ENCODE data around the gene TBL1XR1.
"Not testable (repeated sequence)": the region's sequence is repeated elsewhere in the genome, so short reads cannot be mapped to it uniquely, and the experiment has no call there.

Gene TBL1XR1

DNA sequence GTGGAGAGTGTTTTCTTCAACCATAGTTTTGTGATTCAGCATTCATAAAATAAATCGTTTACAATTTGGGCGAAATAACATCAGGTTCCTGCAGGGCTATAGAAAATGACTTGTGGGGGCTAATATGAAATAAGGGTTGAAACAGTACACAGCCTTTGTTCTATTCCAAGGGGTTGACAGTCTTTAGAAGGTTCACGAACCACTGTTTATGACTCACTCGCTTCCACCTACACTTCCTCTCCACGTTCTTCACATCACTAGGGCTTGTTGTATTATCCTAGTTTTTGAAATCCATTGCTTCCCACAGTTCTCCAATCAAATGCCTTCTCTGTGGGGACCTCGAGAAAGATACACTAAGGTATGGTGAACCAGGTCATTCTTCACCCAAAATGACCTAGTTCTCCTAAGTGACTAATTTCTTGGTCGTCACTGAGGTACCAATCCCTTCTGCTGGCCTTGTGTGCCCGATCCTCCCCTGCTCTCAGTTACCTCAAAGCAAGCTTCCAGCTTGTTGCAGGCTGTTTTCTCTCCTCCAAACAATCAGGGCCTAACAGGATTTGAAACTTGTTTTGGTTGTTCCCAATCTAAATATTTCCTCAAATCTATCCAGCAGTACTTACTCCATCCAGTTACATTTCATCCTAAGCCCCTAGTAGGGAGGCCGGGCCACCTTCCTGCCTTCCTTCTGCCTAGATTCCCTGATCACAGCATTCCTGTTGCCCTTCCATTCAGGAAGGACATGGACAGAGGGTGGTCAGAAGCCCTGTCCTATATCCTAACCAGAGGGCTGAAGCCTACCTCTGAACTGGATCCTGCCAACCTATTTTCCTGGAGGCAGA, 23.1 kb upstream of the TBL1XR1 start:
- Histone ChIP-seq H3K36me3 (ENCODE audit: insufficient read depth, low read length) (no peaks in the 10 kb centered on the region), H3K27me3 (ENCODE audit: insufficient read depth, low read length) (no peaks in the 10 kb centered on the region), H3K4me3 (ENCODE audit: low read length) (no peak overlapping the region), H3K9me3 (ENCODE audit: low read length) (no peaks in the 10 kb centered on the region), H3K4me1 (ENCODE audit: insufficient read depth, low read length) (no peaks in the 10 kb centered on the region), H2AFZ (ENCODE audit: low read depth, low read length) (no peak overlapping the region)

DNA sequence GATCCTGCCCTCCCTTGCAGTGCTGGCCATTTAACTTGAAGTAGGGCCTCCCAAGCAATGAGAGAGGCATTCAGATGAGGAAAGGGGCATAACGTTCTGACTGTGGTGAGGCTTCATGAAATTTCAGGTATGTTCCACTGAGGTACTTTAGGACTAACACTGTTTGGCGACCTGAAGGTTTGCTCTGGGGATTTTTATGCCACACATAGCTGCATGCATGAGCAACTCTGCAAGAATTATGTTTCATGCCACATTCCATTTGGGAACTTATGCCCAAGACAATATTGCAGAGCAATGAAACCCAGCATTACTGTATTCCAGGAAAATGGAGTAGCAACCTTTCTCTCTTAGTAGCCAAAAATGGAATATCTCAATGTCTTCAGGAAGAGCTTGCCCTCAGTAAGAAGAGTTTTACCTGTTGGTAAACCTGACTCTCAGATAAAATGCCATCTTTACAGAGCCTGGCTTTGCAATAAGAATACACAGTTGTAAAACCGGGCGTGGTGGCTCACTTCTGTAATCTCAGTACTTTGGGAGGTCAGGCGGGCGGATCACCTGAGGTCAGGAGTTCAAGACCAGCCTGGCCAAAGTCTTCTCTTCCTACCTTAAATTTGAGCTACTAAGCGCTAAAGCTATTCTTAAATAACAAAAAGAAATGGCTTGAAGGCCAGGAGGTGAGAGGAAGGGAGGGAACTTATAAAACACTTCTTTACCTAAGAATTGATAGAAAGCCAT, 16.7 kb upstream of the TBL1XR1 start:
- no peak overlapping the region for H2AFZ ChIP-seq (ENCODE audit: low read depth, low read length)
- H3K27me3 ChIP-seq (ENCODE audit: insufficient read depth, low read length) = no peaks in the 10 kb centered on the region

DNA sequence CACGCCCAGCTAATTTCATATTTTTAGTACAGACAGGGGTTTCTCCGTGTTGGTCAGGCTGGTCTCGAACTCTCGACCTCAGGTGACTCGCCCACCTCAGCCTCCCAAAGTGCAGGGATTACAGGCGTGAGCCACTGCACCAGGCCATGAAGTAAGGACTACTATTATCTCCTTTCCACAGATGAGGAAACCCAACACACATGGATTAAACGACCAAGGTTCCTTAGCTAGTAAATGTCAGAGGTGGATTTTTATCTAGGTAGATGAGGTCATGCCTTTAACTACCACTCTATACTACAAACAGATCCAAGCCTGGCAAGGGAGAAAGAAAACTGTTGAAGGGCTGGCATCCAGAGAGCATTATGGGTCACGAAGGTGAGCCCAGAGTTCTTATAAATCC, 15.5 kb upstream of the TBL1XR1 start:
- no peaks in the 10 kb centered on the region for H3K27me3 ChIP-seq (ENCODE audit: insufficient read depth, low read length)
- H2AFZ ChIP-seq (ENCODE audit: low read depth, low read length) = no peak overlapping the region
- H3K4me3 ChIP-seq (ENCODE audit: low read length) = no peak overlapping the region
- H3K4me1 ChIP-seq (ENCODE audit: insufficient read depth, low read length) = no peaks in the 10 kb centered on the region
- no peaks in the 10 kb centered on the region for H3K36me3 ChIP-seq (ENCODE audit: insufficient read depth, low read length)
- H3K9me3 ChIP-seq (ENCODE audit: low read length) = no peaks in the 10 kb centered on the region

More for the DNA sequence above, 16.7 kb upstream of the TBL1XR1 start:
- Histone ChIP-seq H3K4me3 (ENCODE audit: low read length) (no peak overlapping the region), H3K36me3 (ENCODE audit: insufficient read depth, low read length) (no peaks in the 10 kb centered on the region), H3K4me1 (ENCODE audit: insufficient read depth, low read length) (no peaks in the 10 kb centered on the region), H3K9me3 (ENCODE audit: low read length) (no peaks in the 10 kb centered on the region)

DNA sequence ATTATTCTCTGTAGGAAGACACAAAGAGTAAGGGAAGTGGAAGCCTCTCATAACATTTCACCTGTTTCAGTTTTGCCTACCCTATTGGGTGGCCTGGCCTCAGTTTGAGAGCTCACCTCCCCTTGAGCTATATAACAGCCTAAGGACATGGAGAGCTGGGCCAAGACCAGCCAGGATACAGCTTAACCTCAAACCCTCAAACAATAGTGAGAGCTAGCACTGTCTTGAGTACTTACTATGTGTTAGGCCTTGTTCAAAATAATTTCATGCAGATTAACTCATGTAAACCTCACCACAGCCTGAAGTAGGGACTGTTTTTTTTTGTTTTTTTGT, 15.0 kb upstream of the TBL1XR1 start:
- Histone ChIP-seq H2AFZ (ENCODE audit: low read depth, low read length) (no peak overlapping the region), H3K4me1 (ENCODE audit: insufficient read depth, low read length) (no peaks in the 10 kb centered on the region), H3K27me3 (ENCODE audit: insufficient read depth, low read length) (no peaks in the 10 kb centered on the region), H3K36me3 (ENCODE audit: insufficient read depth, low read length) (no peaks in the 10 kb centered on the region), H3K9me3 (ENCODE audit: low read length) (no peaks in the 10 kb centered on the region), H3K4me3 (ENCODE audit: low read length) (no peak overlapping the region)

DNA sequence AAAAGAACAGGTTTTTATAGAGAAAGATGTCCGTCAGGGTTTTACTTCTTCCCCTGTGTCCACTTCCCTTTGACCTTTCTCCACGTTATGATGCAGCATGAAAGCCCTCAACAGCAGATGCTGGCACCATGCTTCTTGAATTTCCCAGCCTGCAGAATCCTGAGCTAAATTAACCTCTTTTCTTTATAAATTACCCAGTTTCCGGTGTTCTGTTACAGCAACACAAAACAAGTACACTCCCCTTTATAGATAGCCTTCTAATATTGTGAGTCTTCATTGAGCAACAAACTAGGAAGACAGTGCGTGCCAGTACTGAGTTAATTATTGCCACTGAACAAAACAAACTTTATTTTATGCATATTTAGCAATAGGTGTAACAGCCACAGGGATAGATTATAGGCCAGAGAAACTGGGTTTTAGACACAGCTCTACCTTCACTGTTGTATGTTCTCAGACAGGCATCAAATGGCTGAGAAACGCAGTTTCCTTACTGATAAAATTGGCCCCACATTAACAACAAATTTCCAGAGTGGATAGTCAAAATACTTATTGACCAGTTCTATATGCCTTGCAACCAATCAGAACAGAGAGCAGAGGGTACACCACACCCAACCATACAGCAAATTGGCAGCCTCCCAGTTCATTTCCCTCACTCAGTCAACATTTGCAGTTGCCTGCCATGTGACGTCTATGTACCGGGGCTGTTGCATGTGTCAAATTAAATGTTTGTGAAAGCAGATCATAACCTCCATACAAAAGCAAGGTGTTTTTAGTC, 14.4 kb upstream of the TBL1XR1 start:
- no peaks in the 10 kb centered on the region for H3K9me3 ChIP-seq (ENCODE audit: low read length)
- H3K36me3 ChIP-seq (ENCODE audit: insufficient read depth, low read length) = no peaks in the 10 kb centered on the region
- H3K4me3 ChIP-seq (ENCODE audit: low read length) = no peak overlapping the region
- H3K4me1 ChIP-seq (ENCODE audit: insufficient read depth, low read length) = no peaks in the 10 kb centered on the region
- H2AFZ ChIP-seq (ENCODE audit: low read depth, low read length) = no peak overlapping the region
- H3K27me3 ChIP-seq (ENCODE audit: insufficient read depth, low read length) = no peaks in the 10 kb centered on the region

DNA sequence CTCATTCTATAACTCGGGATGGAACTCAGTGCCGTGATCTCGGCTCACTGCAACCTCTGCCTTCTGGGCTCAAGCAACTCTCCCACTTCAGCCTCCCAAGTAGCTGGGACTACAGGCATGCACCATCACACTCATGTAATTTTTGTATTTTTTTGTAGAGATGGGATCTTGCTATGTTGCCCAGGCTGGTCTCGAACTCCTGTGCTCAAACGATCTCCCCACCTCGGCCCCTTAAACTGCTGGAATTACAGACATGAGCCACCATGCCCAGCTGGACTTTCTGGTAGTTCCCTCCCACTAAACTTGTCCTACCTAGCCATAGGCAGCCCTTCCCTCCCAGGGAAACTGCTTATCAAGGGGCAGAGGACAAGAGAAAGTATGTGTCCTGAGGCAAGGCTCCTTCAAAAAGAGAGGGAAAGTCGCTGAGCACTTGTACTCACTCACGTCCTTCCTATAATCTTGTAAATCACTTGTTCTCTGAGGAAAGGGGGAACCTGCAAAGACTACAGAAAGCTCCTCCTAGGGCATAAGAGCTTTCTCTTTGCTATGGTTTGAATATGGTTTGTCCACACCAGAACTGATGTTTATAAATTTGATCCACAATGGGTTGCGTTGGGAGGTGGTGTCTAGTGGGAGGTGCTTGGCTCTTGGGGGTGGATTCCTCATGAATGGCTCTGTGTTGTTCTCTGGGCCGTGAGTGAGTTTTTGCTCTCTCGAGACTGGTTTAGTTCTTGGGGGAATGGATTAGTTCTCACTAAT, 13.6 kb upstream of the TBL1XR1 start:
- H3K36me3 ChIP-seq (ENCODE audit: insufficient read depth, low read length) = no peaks in the 10 kb centered on the region
- H3K9me3 ChIP-seq (ENCODE audit: low read length) = no peaks in the 10 kb centered on the region
- no peak overlapping the region for H3K4me3 ChIP-seq (ENCODE audit: low read length)

DNA sequence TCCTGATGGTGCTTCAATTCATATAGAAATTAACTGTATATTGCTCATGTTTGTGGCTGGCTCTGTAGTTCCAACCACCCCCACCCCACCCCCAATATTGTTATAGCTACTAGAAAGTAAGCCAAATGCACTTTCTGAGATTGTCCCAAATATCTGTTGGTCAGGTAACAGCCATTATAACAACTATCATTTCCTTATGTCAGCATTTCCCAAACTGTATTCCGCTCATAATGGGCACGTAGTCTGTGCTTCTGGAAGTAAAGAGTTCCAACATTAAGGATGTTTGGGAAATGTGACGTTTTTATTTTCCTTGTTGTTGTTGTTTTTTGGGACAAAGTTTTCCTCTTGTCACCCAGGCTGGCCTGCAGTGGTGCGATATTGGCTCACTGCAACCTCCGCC, 12.2 kb upstream of the TBL1XR1 start:
- H3K4me3 ChIP-seq (ENCODE audit: low read length) = no peak overlapping the region
- no peaks in the 10 kb centered on the region for H3K4me1 ChIP-seq (ENCODE audit: insufficient read depth, low read length)
- H3K36me3 ChIP-seq (ENCODE audit: insufficient read depth, low read length) = no peaks in the 10 kb centered on the region
- no peaks in the 10 kb centered on the region for H3K27me3 ChIP-seq (ENCODE audit: insufficient read depth, low read length)
- H2AFZ ChIP-seq (ENCODE audit: low read depth, low read length) = no peak overlapping the region
- no peaks in the 10 kb centered on the region for H3K9me3 ChIP-seq (ENCODE audit: low read length)

More for the DNA sequence above, 13.6 kb upstream of the TBL1XR1 start:
- Histone ChIP-seq H3K4me1 (ENCODE audit: insufficient read depth, low read length) (no peaks in the 10 kb centered on the region), H2AFZ (ENCODE audit: low read depth, low read length) (no peak overlapping the region), H3K27me3 (ENCODE audit: insufficient read depth, low read length) (no peaks in the 10 kb centered on the region)

DNA sequence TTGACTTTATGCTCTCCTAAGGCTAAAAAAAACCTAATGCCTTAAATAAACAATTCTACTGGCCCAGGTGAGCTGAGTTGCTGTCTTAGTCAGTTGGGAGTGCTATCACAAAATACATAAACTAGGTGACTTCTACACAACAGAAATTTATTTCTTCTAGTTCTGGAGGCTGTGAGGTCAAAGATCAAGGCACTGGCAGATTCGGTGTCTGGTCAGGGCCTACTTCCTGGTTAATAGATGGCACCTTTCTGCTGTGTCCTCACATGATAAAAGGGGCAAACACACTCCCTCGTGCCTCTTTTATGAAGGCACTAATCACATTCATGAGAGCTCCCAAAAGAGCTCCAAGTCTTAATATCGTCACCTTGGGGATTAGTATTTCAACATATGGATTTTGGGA, 11.5 kb upstream of the TBL1XR1 start:
- H2AFZ ChIP-seq (ENCODE audit: low read depth, low read length) = no peak overlapping the region
- H3K4me1 ChIP-seq (ENCODE audit: insufficient read depth, low read length) = no peaks in the 10 kb centered on the region
- no peaks in the 10 kb centered on the region for H3K27me3 ChIP-seq (ENCODE audit: insufficient read depth, low read length)
- no peaks in the 10 kb centered on the region for H3K36me3 ChIP-seq (ENCODE audit: insufficient read depth, low read length)
- no peak overlapping the region for H3K4me3 ChIP-seq (ENCODE audit: low read length)
- no peaks in the 10 kb centered on the region for H3K9me3 ChIP-seq (ENCODE audit: low read length)

DNA sequence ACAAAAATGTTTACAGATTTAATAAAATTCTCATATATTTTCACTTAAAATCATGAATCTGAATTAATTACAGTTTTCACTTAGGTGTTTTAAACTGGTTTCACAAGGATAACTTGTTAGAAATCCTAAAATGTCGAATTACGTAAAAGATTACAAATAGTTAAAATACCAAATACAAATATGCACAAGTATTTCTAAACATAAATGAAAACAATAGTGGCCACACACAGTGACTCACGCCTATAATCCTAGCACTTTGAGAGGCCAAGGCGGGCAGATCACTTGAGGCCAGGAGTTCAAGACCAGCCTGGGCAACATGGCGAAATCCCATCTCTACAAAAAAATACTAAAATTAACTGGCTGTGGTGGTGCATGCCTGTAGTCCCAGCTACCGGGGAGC, 10.9 kb upstream of the TBL1XR1 start:
- no peaks in the 10 kb centered on the region for H3K36me3 ChIP-seq (ENCODE audit: insufficient read depth, low read length)
- H3K27me3 ChIP-seq (ENCODE audit: insufficient read depth, low read length) = no peaks in the 10 kb centered on the region
- no peak overlapping the region for H2AFZ ChIP-seq (ENCODE audit: low read depth, low read length)
- H3K4me1 ChIP-seq (ENCODE audit: insufficient read depth, low read length) = no peaks in the 10 kb centered on the region
- no peak overlapping the region for H3K4me3 ChIP-seq (ENCODE audit: low read length)
- no peaks in the 10 kb centered on the region for H3K9me3 ChIP-seq (ENCODE audit: low read length)

DNA sequence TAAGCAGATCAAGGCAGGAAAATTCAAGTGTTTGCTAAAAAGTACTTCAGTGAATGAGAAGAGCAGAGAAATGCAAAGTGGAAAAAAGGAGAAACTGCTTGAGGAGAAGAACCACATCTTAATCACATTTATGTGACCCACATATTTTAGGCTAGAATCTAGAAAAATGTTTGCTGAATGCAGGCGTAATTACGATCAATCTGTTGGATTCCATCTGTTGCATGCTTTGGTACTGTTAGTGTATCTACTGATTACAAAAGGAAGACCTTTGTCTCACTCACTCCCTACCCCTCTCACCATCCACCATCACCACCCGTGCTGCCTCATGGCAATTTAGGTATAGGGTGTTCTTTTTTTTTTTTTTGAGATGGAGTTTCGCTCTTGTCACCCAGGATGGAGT, 9.7 kb upstream of the TBL1XR1 start:
- Histone ChIP-seq H3K4me3 (ENCODE audit: low read length) (no peak overlapping the region), H3K4me1 (ENCODE audit: insufficient read depth, low read length) (no peaks in the 10 kb centered on the region), H3K9me3 (ENCODE audit: low read length) (no peaks in the 10 kb centered on the region), H2AFZ (ENCODE audit: low read depth, low read length) (no peak overlapping the region), H3K36me3 (ENCODE audit: insufficient read depth, low read length) (no peaks in the 10 kb centered on the region), H3K27me3 (ENCODE audit: insufficient read depth, low read length) (no peaks in the 10 kb centered on the region)

DNA sequence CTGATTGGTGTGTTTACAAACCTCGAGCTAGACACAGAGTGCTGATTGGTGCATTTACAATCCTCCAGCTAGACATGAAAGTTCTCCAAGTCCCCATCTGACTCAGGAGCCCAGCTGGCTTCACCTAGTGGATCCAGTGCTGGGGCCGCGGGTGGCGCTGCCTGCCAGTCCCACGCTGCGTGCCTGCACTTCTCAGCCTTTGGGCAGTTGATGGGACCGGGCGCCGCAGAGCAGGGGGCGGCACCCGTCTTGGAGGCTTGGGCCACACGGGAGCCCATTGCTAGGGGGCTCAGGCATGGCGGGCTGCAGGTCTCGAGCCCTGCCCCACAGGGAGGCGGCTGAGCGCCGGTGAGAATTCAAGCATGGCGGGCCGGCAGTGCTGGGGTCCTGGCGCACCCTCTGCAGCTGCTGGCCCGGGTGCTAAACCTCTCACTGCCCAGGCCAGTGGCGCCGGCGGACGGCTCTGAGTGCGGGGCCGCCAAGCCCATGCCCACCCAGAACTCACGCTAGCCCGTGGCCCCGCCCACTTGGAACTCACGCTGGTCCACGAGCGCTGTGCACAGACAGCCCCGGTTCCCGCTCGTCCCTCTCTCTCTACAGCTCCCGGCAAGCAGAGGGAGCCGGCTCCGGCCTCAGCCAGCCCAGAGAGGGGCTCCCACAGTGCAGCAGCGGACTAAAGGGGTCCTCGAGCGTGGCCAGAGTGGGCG, 6.6 kb upstream of the TBL1XR1 start:
- Histone ChIP-seq H3K4me1 (ENCODE audit: insufficient read depth, low read length) (peaks cover 3% of the 10 kb centered on the region), H3K9me3 (ENCODE audit: low read length) (no peaks in the 10 kb centered on the region), H3K36me3 (ENCODE audit: insufficient read depth, low read length) (no peaks in the 10 kb centered on the region), H3K4me3 (ENCODE audit: low read length) (no peak overlapping the region), H2AFZ (ENCODE audit: low read depth, low read length) (no peak overlapping the region), H3K27me3 (ENCODE audit: insufficient read depth, low read length) (no peaks in the 10 kb centered on the region)

DNA sequence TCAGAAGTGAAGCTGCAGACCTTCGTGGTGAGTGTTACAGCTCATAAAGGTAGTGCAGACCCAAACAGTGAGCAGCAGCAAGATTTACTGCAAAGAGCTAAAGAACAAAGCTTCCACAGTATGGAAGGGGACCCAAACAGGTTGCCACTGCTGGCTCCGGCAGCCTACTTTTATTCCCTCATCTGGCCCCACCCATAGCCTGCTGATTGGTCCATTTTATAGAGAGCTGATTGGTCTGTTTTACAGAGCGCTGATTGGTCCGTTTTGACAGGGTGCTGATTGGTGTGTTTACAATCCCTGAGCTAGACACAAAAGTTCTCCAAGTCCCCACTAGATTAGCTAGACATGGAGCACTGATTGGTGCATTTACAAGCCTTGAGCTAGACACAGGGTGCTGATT, 5.7 kb upstream of the TBL1XR1 start:
- H3K27me3 ChIP-seq (ENCODE audit: insufficient read depth, low read length); H3K4me3 ChIP-seq (ENCODE audit: low read length); H3K36me3 ChIP-seq (ENCODE audit: insufficient read depth, low read length); H2AFZ ChIP-seq (ENCODE audit: low read depth, low read length); H3K9me3 ChIP-seq (ENCODE audit: low read length): not testable (repeated sequence)
- peaks cover 11% of the 10 kb centered on the region for H3K4me1 ChIP-seq (ENCODE audit: insufficient read depth, low read length)

Data from neuron (in vitro differentiated cells).